Endothelial cell of umbilical vein (primary cell): ENCODE results near the gene CLCN3. TPM values are rescaled to one million over a fixed set of nuclear protein-coding genes. Genes with fewer than 3 reads are reported as not detected.

Source experiments
- BruUV-seq: library from RNA; stranded (reverse); fragments of 400-500 nt; replicated peaks from 2 replicates; lab custom pipeline; 2021; lab: Mats Ljungman, UMichigan
- CTCF ChIA-PET: fragments of 300-600, 350-600 bp; sonication (Branson Sonifier 250); formaldehyde crosslinking; loops from one replicate; lab custom pipeline; 2021; ENCODE audit warnings: antibody characterized with exemption, inconsistent platforms; lab: Charles Lee
- POLR2A ChIA-PET: fragments of 300-600, 350-600 bp; sonication (Branson Sonifier 250); formaldehyde crosslinking; loops from one replicate; lab custom pipeline; 2021; ENCODE audit warnings: antibody characterized with exemption, inconsistent platforms; lab: Charles Lee
- DNase-seq: peaks from one replicate; pipeline ENCODE4 v3.0.0-alpha.2; 2011; ENCODE audit warnings: low read depth, low spot score
- FAIRE-seq: peaks from 2 replicates; lab custom pipeline; 2011; peaks lifted over from hg19 to GRCh38; lab: Jason Lieb, UNC
- H2AFZ ChIP-seq: 2 replicates; pipeline ENCODE4 v1.6.0; 2012; ENCODE audit warnings: low read depth, low read length, control low read depth, inconsistent platforms
- H3K27ac ChIP-seq: 2 replicates; pipeline ENCODE4 v1.5.1; 2011; ENCODE audit warnings: low read depth, mild to moderate bottlenecking, control low read depth, low read length, moderate library complexity; ENCODE audit not compliant: insufficient read depth
- H3K27me3 ChIP-seq, 2 experiments: 2 replicates each; pipeline versions ENCODE4 v1.6.0 to v1.6.1; 2011; ENCODE audit warnings: low read length in 2 of 2, mixed read lengths in 1 of 2; ENCODE audit not compliant: control insufficient read depth in 2 of 2, insufficient read depth in 2 of 2
- H3K36me3 ChIP-seq, 2 experiments: 2 replicates in 1 of 2; 3 replicates in 1 of 2; pipeline ENCODE4 v1.5.1; 2011; ENCODE audit warnings: low read length in 2 of 2, mild to moderate bottlenecking in 1 of 2, moderate library complexity in 1 of 2; ENCODE audit not compliant: control insufficient read depth in 2 of 2, insufficient read depth in 2 of 2; ENCODE audit errors: extremely low read depth in 1 of 2
- H3K4me1 ChIP-seq: 3 replicates; pipeline ENCODE4 v1.5.1; 2011; ENCODE audit warnings: mild to moderate bottlenecking, low read length; ENCODE audit not compliant: control insufficient read depth, insufficient read depth; ENCODE audit errors: extremely low read depth
- H3K4me2 ChIP-seq: 2 replicates; pipeline ENCODE4 v1.6.1; 2011; ENCODE audit warnings: low read length, control low read depth, mixed read lengths; ENCODE audit not compliant: insufficient read depth
- H3K4me3 ChIP-seq, 3 experiments: fragments of 200-600 bp in 1 of 3; sonication (generic), shearing (Covaris generic) in 1 of 3; replicated peaks in 1 of 3; 2 replicates each; pipeline ENCODE4 v1.5.1; 2011 to 2016; ENCODE audit warnings: control low read depth in 3 of 3, low read length in 3 of 3, mild to moderate bottlenecking in 2 of 3, inconsistent platforms in 1 of 3, low read depth in 1 of 3, moderate library complexity in 1 of 3; ENCODE audit not compliant: insufficient read depth in 1 of 3
- H3K79me2 ChIP-seq: 2 replicates; pipeline ENCODE4 v1.6.0; 2012; ENCODE audit warnings: low read length, inconsistent platforms; ENCODE audit not compliant: control insufficient read depth, insufficient read depth
- H3K9ac ChIP-seq: replicated peaks from 2 replicates; pipeline ENCODE3; 2011; ENCODE audit warnings: low read length, control low read depth; ENCODE audit not compliant: insufficient read depth; ENCODE audit errors: extremely low read depth
- H3K9me1 ChIP-seq: replicated peaks from 3 replicates; pipeline ENCODE4 v1.6.0; 2011; ENCODE audit warnings: mild to moderate bottlenecking, low read length; ENCODE audit not compliant: control insufficient read depth, insufficient read depth; ENCODE audit errors: extremely low read depth
- H3K9me3 ChIP-seq: replicated peaks from 2 replicates; pipeline ENCODE4 v1.5.1; 2012; ENCODE audit warnings: low read length, inconsistent platforms; ENCODE audit not compliant: control insufficient read depth, insufficient read depth
- H4K20me1 ChIP-seq: replicated peaks from 2 replicates; pipeline ENCODE3; 2011; ENCODE audit warnings: mild to moderate bottlenecking, low read length; ENCODE audit not compliant: control insufficient read depth, insufficient read depth; ENCODE audit errors: extremely low read depth
- CTCF ChIP-seq, 2 donors: IDR thresholded peaks; 1 replicate in 1 of 2; 2 replicates in 1 of 2; pipeline ENCODE4 v1.5.1; 2011; ENCODE audit warnings: low read length in 2 of 2, mild to moderate bottlenecking in 2 of 2, moderate library complexity in 2 of 2, control low read depth in 1 of 2, inconsistent platforms in 1 of 2, low read depth in 1 of 2; ENCODE audit not compliant: insufficient read depth in 1 of 2; ENCODE audit errors: extremely low read depth in 1 of 2
- GATA2 ChIP-seq: IDR thresholded peaks from 2 replicates; pipeline ENCODE4 v1.7.0; 2011; ENCODE audit warnings: low read depth, mild to moderate bottlenecking, moderate library complexity, mixed read lengths, low read length; ENCODE audit not compliant: insufficient read length, insufficient read depth
- JUN ChIP-seq: IDR thresholded peaks from 2 replicates; pipeline ENCODE4 v1.6.1; 2011; ENCODE audit warnings: borderline replicate concordance, low read depth; ENCODE audit not compliant: insufficient read length, insufficient read depth
- MAX ChIP-seq: IDR thresholded peaks from 2 replicates; pipeline ENCODE4 v1.6.1; 2011; ENCODE audit not compliant: insufficient read depth, insufficient read length
- MYC ChIP-seq: IDR thresholded peaks from one replicate; pipeline ENCODE4 v1.6.1; 2011; ENCODE audit warnings: mild to moderate bottlenecking, low read depth, low read length
- POLR2A ChIP-seq: IDR thresholded peaks from 2 replicates; pipeline ENCODE4 v1.6.1; 2012; ENCODE audit warnings: low read depth, mild to moderate bottlenecking, control low read depth, low read length
- POLR2AphosphoS5 ChIP-seq: IDR thresholded peaks from 2 replicates; pipeline ENCODE4 v1.6.1; 2012; ENCODE audit warnings: low read depth, mild to moderate bottlenecking, control low read depth, low read length, moderate library complexity; ENCODE audit not compliant: insufficient read depth
- dilution Hi-C: fragments of 300-500 bp; cut with MboI; formaldehyde crosslinking; loops from one replicate; pipeline ENCODE4 v1.15.0; 2019; ENCODE audit warnings: low sequenced_read_pairs; ENCODE audit not compliant: extremely low pct_ligation_motif_present
- intact Hi-C: fragments of 100-400 bp; cut with micrococcal nuclease; formaldehyde crosslinking; loops from one replicate; pipeline ENCODE4 v1.10.0; 2022
- polyA plus RNA-seq, 4 experiments: library from polyadenylated mRNA; depleted of rRNA in 3 of 4; stranded (reverse) in 3 of 4; unstranded in 1 of 4; fragments of >200 nt; gene quantifications; 2 replicates each; pipeline versions ENCODE4 v1.2.1 to v1.2.3, GENCODE V29; 2011 to 2012; ENCODE audit warnings: missing spikeins in 1 of 4
- total RNA-seq: library from RNA; stranded (reverse); gene quantifications from 2 replicates; pipeline ENCODE4 v1.2.3, GENCODE V29; 2021

CLCN3 gene
- total and polyA plus RNA-seq, 2 donors (not counting 3 experiments of a cell fraction or from before 2014, with no cell fraction given): 16.5 to 51.4 TPM

- Histone ChIP-seq H4K20me1 (no peaks in the 10 kb centered on the region), H3K27me3 (no peaks in the 10 kb centered on the region), H3K27ac (peak overlapping the region; percentile 94), H3K79me2 (peaks cover 14% of the 10 kb centered on the region), H3K9ac (peak overlapping the region; percentile 82), H3K4me2 (peak overlapping the region; percentile 97), H3K9me3 (no peaks in the 10 kb centered on the region), H2AFZ (peak overlapping the region; percentile 12), H3K4me1 (peaks cover 44% of the 10 kb centered on the region), H3K9me1 (no peaks in the 10 kb centered on the region), H3K4me3 (peak overlapping the region in 2 of 3 experiments; percentile 24 to 77), H3K36me3 (no peaks in the 10 kb centered on the region)
- CTCF ChIA-PET: interaction anchor here (1.0 to 3.3 kb wide), 9 partner anchors 9 to 64 kb away, joined by 3 to 31 read pairs (median 4); partner anchors contain the start of genes CLCN3 and NEK1
- TF ChIP-seq JUN (no peak), GATA2 (no peak), POLR2A (no peak), CTCF (IDR thresholded peaks at IDR 0.05; ENCODE audit: extremely low read depth in 1 of 2, insufficient read depth in 1 of 2, low read depth in 1 of 2, low read length in 2 of 2) (no peak), MAX (no peak), POLR2AphosphoS5 (no peak), MYC (no peak)
- POLR2A ChIA-PET: interaction anchor here (1.2 to 1.7 kb wide), 4 partner anchors 10 to 98 kb away, joined by 3 to 8 read pairs (median 4); partner anchors contain the start of genes CLCN3 and HPF1
- FAIRE-seq (no peak), DNase-seq (no peak)
- dilution Hi-C loops (no loop called here), intact Hi-C loops (no loop called here)
- no TSS peak for BruUV-seq
Measured at GRCh38 chr4:169658975-169659715, 38.8 kb downstream of the CLCN3 start.
